HG02642 (cell line): ENCODE data around the gene COLQ.
A peak's percentile ranks its signal among the peaks of the same experiment; 100 is the strongest.
"Not testable (repeated sequence)": the region's sequence is repeated elsewhere in the genome, so short reads cannot be mapped to it uniquely, and the experiment has no call there.

ENCODE experiments used
- ATAC-seq: cut with Tn5 transposase; IDR thresholded peaks from one replicate; pipeline ENCODE4 v1.9.1; 2021; ENCODE audit warnings: mild to moderate bottlenecking; ENCODE audit not compliant: unreplicated experiment, poor library complexity

COLQ gene

GRCh38 chr3:15433531-15433930 lies 88.0 kb downstream of the COLQ start:
- no peak for ATAC-seq

GRCh38 chr3:15431256-15431837 lies 90.2 kb downstream of the COLQ start:
- no peak for ATAC-seq

- ATAC-seq: no peak
These were observed 90.9 kb downstream of the COLQ start for GRCh38 chr3:15430624-15431023.

- no peak for ATAC-seq
These were observed 92.4 kb downstream of the COLQ start for GRCh38 chr3:15429080-15429479.

DNA sequence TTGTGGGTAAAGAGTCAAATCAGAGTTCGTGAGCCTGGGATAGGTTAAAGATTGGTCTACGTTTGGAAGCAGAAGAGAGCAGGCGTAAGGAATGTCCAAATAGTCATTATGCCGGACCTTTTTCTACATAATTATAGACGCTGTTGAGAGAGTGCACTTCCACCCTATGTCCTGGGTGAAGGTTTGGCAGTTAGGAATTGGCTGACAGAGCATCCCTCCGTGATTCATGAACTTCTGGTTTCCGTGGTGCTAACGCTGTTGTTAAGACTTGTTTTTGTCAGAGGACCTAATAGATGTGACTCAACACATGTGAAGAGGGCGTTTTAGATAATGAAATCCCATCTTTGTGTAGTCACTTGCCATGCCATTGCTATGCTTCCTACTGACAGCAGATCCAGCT lies 93.0 kb downstream of the COLQ start:
- no peak for ATAC-seq

GRCh38 chr3:15427981-15428380 lies 93.5 kb downstream of the COLQ start:
- no peak for ATAC-seq

DNA sequence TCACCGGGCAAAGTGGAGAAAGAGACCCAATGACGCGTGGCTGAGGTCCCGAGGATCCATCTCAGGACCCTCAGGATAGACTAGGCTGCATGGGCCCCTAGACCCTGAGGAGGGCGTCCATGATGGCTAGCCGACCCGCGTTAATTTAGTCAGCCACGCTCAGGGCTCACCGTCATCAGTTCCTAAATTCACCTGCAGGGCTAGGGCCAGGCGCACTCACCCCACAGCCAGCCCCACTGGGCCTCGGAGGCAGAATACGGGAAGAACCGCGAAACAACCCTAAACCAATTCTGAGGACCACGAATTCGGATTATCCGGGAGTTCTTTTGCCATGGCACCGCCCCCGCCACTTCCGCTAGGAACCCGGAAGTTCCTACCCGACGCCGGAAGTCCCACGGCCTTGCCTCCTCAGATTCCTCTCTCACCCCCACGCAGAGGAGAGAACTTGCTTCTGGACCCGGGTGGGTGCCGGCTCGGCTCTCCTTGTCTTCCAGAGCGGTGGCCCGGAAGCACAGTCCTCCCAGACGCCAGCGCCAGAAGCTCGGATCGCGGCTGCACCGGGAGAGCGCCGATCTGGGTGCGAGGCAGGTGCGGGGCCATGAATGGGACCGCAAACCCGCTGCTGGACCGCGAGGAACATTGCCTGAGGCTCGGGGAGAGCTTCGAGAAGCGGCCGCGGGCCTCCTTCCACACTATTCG lies 94.2 kb downstream of the COLQ start, which contains the start of the genes EAF1 and METTL6:
TSS of gene EAF1 (plus strand) at position 417 of the 699 bp plus-strand sequence. CDS start at position 599, 182 bp downstream.
TSS of gene METTL6 (minus strand) at position 363 of the 699 bp plus-strand sequence. CDS start 1,033 bp downstream, outside the sequence.
- ATAC-seq: peak; percentile 95

- no peak for ATAC-seq
These were observed 94.9 kb downstream of the COLQ start for GRCh38 chr3:15426579-15427118.

DNA sequence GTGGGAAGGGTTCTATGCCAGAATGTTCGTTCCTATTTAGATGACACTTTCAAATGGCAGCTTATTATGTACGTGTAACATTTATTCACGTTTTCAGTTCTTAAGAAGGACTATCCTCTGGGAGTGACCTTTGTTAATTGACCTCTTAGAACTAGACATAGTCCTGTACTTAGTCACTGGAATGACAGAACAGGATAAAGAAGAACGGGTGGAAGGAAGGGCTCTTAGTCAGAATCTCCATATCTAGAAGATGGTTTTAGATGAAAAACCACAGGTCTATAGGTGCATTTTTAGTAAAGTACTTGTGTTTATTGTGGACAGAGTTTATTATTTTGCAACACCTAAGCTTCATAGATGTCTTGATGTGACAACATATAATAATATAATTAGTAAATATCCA lies 100.6 kb downstream of the COLQ start:
- no peak for ATAC-seq

GRCh38 chr3:15410966-15411365 lies 110.5 kb downstream of the COLQ start:
- not testable (repeated sequence) for ATAC-seq

- ATAC-seq: no peak
These were observed 111.7 kb downstream of the COLQ start for GRCh38 chr3:15409774-15410173.

DNA sequence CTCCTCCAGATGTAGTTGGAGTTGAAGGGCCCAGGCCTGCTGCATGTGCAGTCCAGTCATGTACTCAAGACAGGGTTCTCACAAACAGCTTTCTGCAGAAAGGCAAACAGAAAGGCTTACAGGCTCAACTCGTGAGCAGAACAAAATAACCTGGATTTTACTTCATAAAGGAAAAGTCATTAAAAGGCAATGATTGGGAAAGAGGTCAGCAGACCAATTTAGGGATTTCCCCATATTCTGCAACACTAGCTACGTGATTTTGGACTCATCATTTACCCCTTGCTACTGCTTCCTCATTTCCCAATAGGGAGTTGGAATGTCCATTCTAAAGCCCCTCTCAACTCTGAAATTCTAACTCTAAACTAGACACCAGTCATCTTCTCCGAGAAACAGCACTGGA lies 112.3 kb downstream of the COLQ start:
- ATAC-seq: no peak

DNA sequence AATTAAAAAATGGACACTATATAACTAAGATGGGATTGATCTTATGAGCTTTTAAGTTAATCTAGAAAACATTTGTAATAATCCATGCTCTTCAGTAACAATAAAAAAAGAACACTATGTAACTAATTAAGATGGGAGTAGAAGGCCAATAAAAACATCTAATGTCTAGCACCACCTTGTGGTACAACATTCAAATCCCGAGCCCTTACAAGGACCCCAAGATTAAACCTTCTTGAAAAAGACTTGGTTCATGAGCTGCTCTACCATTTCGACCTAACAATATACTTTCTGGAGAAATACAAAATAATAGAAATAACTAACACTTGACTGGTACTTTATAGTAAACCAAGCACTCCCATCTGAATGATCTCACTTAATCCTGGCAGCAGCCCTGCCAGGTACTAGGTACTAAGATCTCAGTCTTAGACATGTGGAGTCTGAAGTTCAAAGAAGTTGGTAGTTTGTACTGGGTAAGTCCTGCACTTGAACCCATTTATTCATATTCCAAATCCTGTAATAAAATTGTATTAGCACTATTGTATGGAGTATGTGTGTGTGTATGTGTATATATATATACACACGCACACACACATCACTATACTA lies 116.0 kb downstream of the COLQ start:
- ATAC-seq: no peak

GRCh38 chr3:15404767-15405166 lies 116.7 kb downstream of the COLQ start:
- ATAC-seq: no peak

DNA sequence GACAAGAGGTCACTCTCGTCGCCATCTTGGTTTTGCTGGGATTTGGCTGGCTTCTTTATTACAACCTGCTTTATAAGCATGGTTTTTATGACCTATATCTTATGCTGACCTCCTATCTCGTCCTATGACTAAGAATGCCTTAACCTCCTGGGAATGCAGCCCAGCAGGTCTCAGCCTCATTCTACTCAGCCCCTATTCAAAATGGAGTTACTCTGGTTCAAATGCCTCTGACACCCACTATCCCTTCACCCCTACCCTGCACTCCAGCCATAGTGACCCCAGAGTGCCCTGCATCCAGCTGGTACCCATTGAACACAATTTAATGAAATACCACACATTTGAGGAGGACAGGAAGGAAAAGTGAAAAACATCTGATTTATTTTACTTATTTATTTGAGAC lies 117.5 kb downstream of the COLQ start:
- ATAC-seq: no peak

GRCh38 chr3:15403495-15403894 lies 118.0 kb downstream of the COLQ start:
- ATAC-seq: no peak

GRCh38 chr3:15401936-15402335 lies 119.6 kb downstream of the COLQ start:
- no peak for ATAC-seq
